Stimulated activated CD8-positive, alpha-beta memory T cell treated with anti-CD3 and anti-CD28 coated beads, Interleukin-15, amount 100 ng/mL, for 1 hour (primary cell): ENCODE results near the gene EFCAB12.
"Not testable (repeated sequence)": the region's sequence is repeated elsewhere in the genome, so short reads cannot be mapped to it uniquely, and the experiment has no call there.

Experiments
- DNase-seq: peaks from one replicate; pipeline ENCODE4 v3.0.0-alpha.2; 2020; ENCODE audit warnings: low read depth

EFCAB12 gene

GRCh38 chr3:129392106-129392887 lies 36.1 kb downstream of the EFCAB12 start:
- not testable (repeated sequence) for DNase-seq

- not testable (repeated sequence) for DNase-seq
Observed at GRCh38 chr3:129391583-129391982, 36.9 kb downstream of the EFCAB12 start.

- DNase-seq = no peak
Observed at GRCh38 chr3:129389572-129389937, 38.9 kb downstream of the EFCAB12 start.

DNA sequence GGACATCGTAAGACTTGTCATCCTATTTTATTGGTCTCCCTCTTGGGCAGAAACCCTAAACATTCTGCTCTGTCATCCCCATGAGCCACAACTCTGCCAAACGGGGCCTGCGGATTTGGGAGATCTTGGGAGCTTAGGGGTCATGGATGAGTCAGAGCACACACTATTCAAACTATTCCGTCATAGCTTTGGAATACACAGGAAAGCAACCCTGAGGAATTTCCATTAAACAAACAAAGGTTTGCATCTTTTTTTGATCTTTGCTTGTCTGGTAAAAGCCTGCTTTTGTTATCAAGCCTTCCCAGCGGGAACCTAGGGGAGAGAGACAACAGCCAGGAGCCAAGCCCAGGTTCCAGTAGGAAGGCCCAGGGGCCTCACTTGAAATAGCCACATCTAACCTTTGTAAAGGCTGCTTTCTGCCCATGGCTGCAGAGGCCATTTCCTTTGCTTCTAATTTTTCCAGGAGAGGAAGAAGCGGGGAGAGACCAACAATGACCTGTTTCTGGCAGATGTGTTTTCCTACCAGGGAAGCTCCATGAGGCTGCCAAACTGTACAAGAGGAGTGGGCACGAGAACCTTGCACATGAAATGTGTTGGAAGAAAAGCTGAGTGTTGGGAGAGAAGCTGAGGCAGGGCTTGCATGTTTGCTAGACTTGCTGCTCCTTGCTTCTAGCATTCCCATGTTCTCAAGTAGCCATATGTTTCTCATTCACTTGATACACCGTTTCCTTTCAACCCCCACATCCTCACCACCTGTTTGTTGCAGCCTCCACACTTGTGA lies 39.5 kb downstream of the EFCAB12 start:
- DNase-seq = not testable (repeated sequence)

- no peak for DNase-seq
Observed at GRCh38 chr3:129387487-129387886, 40.9 kb downstream of the EFCAB12 start.

GRCh38 chr3:129386984-129387383 lies 41.5 kb downstream of the EFCAB12 start:
- DNase-seq = no peak

GRCh38 chr3:129385507-129385906 lies 42.9 kb downstream of the EFCAB12 start:
- DNase-seq = not testable (repeated sequence)

GRCh38 chr3:129384594-129385323 lies 43.7 kb downstream of the EFCAB12 start:
- no peak for DNase-seq

- not testable (repeated sequence) for DNase-seq
Observed at GRCh38 chr3:129384103-129384502, 44.3 kb downstream of the EFCAB12 start.

DNA sequence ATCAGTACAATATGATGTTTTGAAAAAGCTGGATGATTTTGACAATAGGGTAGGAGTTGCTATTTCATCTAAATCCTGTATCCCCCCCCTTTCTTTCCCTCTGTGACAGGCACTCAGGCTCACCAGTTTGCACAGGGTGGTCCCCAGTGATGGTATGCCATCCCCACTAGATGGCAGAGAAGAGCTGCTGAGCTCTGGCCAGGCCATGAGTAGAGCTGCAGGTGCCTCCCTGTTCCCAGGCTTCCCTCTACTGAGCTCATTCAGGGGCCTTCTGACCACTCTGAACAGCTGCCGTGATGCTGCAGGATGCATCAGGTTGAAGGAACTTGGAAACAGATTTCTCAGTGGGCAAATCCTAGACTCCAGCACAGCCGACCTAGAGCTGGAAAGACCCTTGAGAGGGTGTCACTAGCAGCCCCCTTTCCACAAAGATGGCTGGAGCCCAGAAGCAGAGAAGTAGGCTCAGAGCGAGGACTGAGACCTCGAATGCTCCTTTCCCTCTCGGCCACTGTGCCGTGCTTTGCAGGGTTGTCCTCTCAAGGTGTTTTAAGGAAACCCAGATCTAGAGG lies 45.1 kb downstream of the EFCAB12 start:
- peak; percentile 12 for DNase-seq

GRCh38 chr3:129382366-129382765 lies 46.1 kb downstream of the EFCAB12 start:
- DNase-seq = no peak

- no peak for DNase-seq
Observed at GRCh38 chr3:129379582-129380358, 48.7 kb downstream of the EFCAB12 start.

DNA sequence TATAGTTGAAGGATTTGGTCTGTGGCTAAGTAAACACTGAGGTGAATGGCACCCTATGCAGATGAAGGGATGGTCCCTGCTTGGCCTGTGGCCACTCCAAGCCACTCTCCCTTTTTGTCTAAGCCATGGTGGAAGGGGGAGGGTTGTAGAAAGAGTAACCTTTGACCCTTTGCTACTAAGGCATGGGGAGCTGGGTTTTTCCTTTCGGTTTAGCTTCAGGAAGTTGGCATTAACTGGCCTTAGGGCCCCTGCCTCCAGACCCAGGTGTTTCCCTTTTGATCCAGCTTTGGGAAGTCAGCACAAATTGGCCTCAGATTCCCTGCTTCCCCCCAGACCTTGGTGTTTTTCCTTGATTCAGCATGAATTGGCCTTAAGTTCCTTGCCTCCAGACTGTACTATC lies 49.5 kb downstream of the EFCAB12 start:
- DNase-seq = no peak

- no peak for DNase-seq
Observed at GRCh38 chr3:129377615-129378014, 50.8 kb downstream of the EFCAB12 start.

DNA sequence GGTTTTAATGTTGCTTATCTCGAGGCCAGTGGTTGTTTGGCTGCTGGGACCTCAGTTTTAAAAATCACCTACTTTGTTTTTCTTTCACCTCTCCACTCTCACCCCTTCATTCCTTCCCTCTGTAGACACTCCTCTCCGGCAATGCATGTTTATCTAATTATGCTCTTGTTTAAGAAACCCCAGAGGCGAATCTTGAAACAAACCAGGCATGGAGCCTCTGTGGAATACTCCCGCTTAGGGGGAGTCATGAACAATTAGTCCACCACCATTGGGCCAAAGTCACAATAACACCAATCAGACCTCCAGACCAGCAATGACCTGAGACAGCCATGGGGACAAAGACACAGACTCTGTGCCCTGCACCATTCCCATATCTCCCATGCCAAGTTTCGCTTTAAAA lies 53.3 kb downstream of the EFCAB12 start:
- DNase-seq = no peak

DNA sequence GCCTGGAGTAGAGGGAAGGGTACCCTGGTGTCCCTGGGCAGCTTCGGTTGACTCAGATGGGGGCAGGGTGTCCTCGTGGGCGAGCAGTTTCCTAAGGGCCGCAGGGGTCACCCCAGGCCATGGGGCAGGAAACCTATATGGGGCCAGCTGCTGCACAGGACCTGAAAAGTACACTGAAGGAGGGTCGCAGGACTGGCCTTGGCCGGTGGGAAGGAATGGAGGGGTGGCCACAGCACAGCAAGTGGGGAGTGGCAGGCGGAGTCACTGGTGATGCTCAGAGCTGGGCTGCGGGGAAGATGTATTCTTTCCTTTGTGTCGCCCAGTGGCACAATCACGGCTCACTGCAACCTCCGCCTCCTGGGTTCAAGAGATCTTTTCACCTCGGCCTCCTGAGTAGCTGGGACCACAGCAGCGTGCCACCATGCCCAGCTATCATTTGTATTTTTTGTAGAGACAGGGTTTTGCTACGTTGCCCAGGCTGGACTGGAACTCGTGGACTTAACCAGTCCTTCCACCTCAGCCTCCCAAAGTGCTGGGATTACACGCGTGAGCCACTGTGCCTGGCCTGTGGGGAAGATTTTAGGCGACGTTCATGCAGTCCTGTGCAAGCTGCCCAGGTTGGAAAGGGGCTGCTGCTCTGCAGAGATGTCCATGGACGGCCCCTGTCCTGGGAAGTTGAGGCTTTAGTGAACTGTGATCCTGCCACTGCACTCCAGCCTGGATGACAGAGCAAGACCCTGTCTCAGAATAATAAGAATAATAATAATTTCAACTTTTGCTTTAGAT lies 57.2 kb downstream of the EFCAB12 start:
- DNase-seq = no peak

DNA sequence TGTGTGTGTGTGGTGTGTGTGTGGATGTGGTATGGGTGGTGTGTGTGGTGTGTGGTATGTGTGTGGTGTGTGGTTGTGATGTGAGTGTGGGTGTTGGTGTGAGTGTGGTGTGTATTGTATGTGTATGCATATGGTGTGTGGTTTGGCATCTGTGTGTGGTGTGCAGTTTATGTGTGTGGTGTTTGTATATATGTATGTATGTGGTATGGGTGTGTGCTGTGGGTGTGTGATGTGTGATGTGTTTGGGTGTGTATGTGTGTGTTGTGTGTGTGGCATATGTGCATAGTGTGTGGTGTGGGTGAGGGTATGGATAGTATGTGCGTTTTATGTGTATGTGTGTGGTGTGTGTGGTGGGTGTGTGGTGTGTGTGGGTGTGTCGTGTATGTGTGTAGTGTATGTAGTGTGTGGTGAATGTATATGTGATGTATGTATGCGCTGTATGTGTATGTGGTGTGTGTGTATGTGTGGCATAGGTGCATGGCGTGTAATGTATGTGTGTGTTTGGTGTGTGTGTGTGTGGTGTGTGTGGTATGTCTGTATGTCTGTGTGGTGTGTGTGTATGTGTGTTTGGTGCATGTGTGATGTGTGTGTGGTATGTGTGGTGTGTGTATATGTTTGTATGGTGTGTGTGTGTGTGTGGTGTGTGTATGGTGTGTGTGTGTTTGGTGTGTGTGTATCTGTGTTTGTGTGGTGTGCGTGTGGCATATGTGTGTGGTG lies 58.0 kb downstream of the EFCAB12 start:
- DNase-seq = no peak

GRCh38 chr3:129369711-129370110 lies 58.7 kb downstream of the EFCAB12 start:
- no peak for DNase-seq

DNA sequence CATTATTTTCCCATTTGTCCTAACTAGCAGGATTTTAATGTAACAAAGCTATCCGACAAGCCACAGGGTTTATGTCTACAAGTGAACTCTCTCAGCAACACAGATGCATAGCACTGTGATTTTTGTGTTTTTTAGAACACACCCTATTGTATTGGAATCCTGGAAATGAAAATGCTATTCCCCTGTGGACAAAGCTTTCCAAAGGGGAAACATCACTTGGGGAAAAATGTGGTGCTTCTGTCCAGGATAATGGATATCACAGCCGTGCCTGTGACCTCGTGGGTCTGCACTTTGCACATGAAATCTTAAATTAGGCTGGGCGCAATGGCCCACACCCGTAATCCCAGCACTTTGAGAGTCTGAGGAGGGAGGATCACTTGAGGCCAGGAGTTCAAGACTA lies 60.6 kb downstream of the EFCAB12 start:
- no peak for DNase-seq

DNA sequence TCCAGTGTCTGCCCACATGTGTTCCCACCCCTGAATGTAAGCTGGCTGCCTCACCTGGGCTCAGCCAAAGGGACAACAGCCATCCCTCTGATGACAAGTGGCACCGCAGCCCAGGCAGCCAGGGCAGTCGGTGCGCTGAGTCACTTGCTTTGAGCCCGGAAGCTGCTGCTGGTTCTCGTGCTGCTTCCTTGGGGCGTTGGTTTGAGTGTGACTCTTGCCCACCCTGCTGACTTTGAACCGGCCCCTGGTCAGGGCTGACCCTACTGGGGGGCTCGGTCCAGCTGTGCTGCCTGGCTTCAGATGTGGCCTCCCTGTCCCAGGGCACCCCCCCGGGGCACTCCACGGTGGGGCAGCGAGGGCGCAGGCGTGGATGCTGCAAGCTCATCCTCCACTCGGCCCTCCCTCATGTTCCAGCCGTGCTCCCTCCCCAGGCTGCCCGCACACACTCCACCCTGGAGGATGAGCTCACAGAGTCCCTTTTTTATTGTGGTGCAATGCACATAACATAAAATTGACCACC lies 62.1 kb downstream of the EFCAB12 start:
- no peak for DNase-seq
